ENCODE data around the gene GPC5. TPM values are rescaled to one million over a fixed set of nuclear protein-coding genes. Genes with fewer than 3 reads are reported as not detected.

GPC5 gene
- total and polyA plus RNA-seq, 2 of the 8 experiments (the other 6 are each of a cell fraction or from before 2014, with no cell fraction given): 0.20 to 0.39 TPM

- Histone ChIP-seq H2AK5ac (ENCODE audit: low read depth, low read length) (no peak overlapping the region), H4K8ac (ENCODE audit: extremely low read depth, insufficient read depth, low read length) (no peak overlapping the region), H4K5ac (ENCODE audit: insufficient read length, low read depth, low read length) (no peak overlapping the region), H3K18ac (ENCODE audit: extremely low read depth, low read length) (no peak overlapping the region), H3K27ac (ENCODE audit: low read depth, low read length) (no peak overlapping the region), H2BK120ac (replicated peaks; ENCODE audit: low read depth, low read length) (no peak overlapping the region), H3K23ac (ENCODE audit: insufficient read length) (no peak overlapping the region), H3K56ac (replicated peaks; ENCODE audit: insufficient read length, low read depth, low read length) (no peak overlapping the region), H3K79me1 (ENCODE audit: low read depth, low read length) (no peaks in the 10 kb centered on the region), H3K27me3 (replicated peaks in 1 of 4; ENCODE audit: control insufficient read depth in 3 of 4, extremely low read depth in 1 of 4, insufficient read depth in 3 of 4, low read length in 3 of 4) (no peaks in the 10 kb centered on the region), H2BK12ac (ENCODE audit: low read depth, low read length) (no peak overlapping the region), H3K4me3 (ENCODE audit: extremely low read depth in 1 of 4, insufficient read depth in 2 of 4, low read depth in 3 of 4, low read length in 4 of 4) (no peak overlapping the region), H3K4ac (replicated peaks; ENCODE audit: insufficient read length, low read depth, low read length) (no peak overlapping the region), H3K4me1 (replicated peaks in 1 of 4; ENCODE audit: control insufficient read depth in 3 of 4, insufficient read depth in 4 of 4, low read length in 3 of 4) (peaks cover 0 to 3% (median 1%) of the 10 kb centered on the region in 4 experiments; a peak in 1 of 7 replicates), H3K36me3 (ENCODE audit: control insufficient read depth in 2 of 4, insufficient read depth in 4 of 4, low read length in 3 of 4) (no peaks in the 10 kb centered on the region), H2BK20ac (ENCODE audit: low read length) (no peak overlapping the region), H3K4me2 (ENCODE audit: insufficient read depth in 1 of 2, low read depth in 2 of 2, low read length in 2 of 2) (no peak overlapping the region), H2AFZ (ENCODE audit: low read length) (no peak overlapping the region), H3K23me2 (ENCODE audit: low read depth, low read length) (no peaks in the 10 kb centered on the region), H3K79me2 (ENCODE audit: control insufficient read depth in 1 of 2, insufficient read depth in 2 of 2, low read length in 2 of 2) (no peaks in the 10 kb centered on the region), H2BK15ac (ENCODE audit: low read length) (no peak overlapping the region), H4K20me1 (replicated peaks in 1 of 2; ENCODE audit: control insufficient read depth in 1 of 2, insufficient read depth in 2 of 2, low read length in 2 of 2) (no peaks in the 10 kb centered on the region), H3K9me3 (ENCODE audit: insufficient read depth in 2 of 2, low read depth in 1 of 2, low read length in 1 of 2) (no peaks in the 10 kb centered on the region), H4K91ac (replicated peaks; ENCODE audit: insufficient read length, low read length) (no peak overlapping the region), H2BK5ac (ENCODE audit: low read depth, low read length) (no peak overlapping the region), H3K9ac (replicated peaks in 1 of 4; ENCODE audit: extremely low read depth in 1 of 4, low read depth in 3 of 4, low read length in 3 of 4) (no peak overlapping the region), H3K14ac (ENCODE audit: insufficient read length) (no peak overlapping the region)
- POLR2A ChIA-PET (ENCODE audit: partially characterized antibody): no interaction called here
- no peak for TF ChIP-seq SIX5 (IDR thresholded peaks at IDR 0.05; ENCODE audit: low read depth, low read length)
- TF ChIP-seq POLR2AphosphoS5 (IDR thresholded peaks at IDR 0.05; ENCODE audit: low read depth, low read length): no peak
- TF ChIP-seq SP4 (IDR thresholded peaks at IDR 0.05; ENCODE audit: low read length): no peak
- no peak for TF ChIP-seq EZH2 (IDR thresholded peaks at IDR 0.05; ENCODE audit: low read depth, low read length, severe bottlenecking)
- TF ChIP-seq POLR2A (IDR thresholded peaks at IDR 0.05; ENCODE audit: control extremely low read depth in 1 of 2, low read depth in 2 of 2, low read length in 2 of 2): no peak
- TF ChIP-seq KDM5A (IDR thresholded peaks at IDR 0.05; ENCODE audit: low read length): no peak
- TF ChIP-seq ASH2L (IDR thresholded peaks at IDR 0.05; ENCODE audit: low read length): no peak
- TF ChIP-seq RXRA (IDR thresholded peaks at IDR 0.05; ENCODE audit: insufficient read depth, low read depth, low read length): no peak
- CTCF ChIA-PET (ENCODE audit: partially characterized antibody): interaction anchor here (0.9 to 1.2 kb wide), 2 partner anchors 22 to 76 kb away, joined by 3 to 4 read pairs; no protein-coding TSS in a partner anchor
- DNase-seq (ENCODE audit: low read depth in 1 of 2, low spot score in 2 of 2) (no peak), FAIRE-seq (no peak)
Observed at GRCh38 chr13:91644806-91645205, 246.4 kb downstream of the GPC5 start.

All from H1 (cell line).